Caco-2 (cell line): ENCODE measurements around the gene HDAC4. TPM values are rescaled to one million over a fixed set of nuclear protein-coding genes. Genes with fewer than 3 reads are reported as not detected.

Experiments used
- BruUV-seq: library from RNA; stranded (reverse); fragments of 400-500 nt; replicated peaks from 2 replicates; lab custom pipeline; 2021; lab: Mats Ljungman, UMichigan
- CTCF ChIA-PET: fragments of 300-600 bp; sonication (Branson Sonifier 250); formaldehyde crosslinking; loops from one replicate; lab custom pipeline; 2022; ENCODE audit warnings: antibody characterized with exemption; lab: Charles Lee
- POLR2A ChIA-PET: fragments of 300-600 bp; sonication (Branson Sonifier 250); formaldehyde crosslinking; loops from one replicate; lab custom pipeline; 2022; ENCODE audit warnings: antibody characterized with exemption; lab: Charles Lee
- DNase-seq, 2 experiments: peaks; one replicate each; pipeline versions ENCODE4 v3.0.0 to v3.0.0-alpha.2; 2020 to 2022
- H3K27me3 ChIP-seq: replicated peaks from 2 replicates; pipeline ENCODE4 v1.6.0; 2011; ENCODE audit warnings: low read length; ENCODE audit not compliant: control insufficient read depth, insufficient read depth
- H3K36me3 ChIP-seq: 2 replicates; pipeline ENCODE4 v1.5.1; 2011; ENCODE audit warnings: low read length; ENCODE audit not compliant: control insufficient read depth, insufficient read depth
- H3K4me1 ChIP-seq: fragments of 250-450 bp; sonication (Bioruptor Pico); 2 replicates; pipeline ENCODE4 v1.5.1; 2020; ENCODE audit warnings: mild to moderate bottlenecking
- H3K4me3 ChIP-seq: 2 replicates; pipeline ENCODE4 v1.5.1; 2011; ENCODE audit warnings: low read depth, mild to moderate bottlenecking, control low read depth, low read length
- H3K9me3 ChIP-seq: fragments of 250-450 bp; sonication (Bioruptor Pico); 2 replicates; pipeline ENCODE4 v1.5.1; 2020; ENCODE audit warnings: mild to moderate bottlenecking, moderate library complexity
- H3K27ac Mint-ChIP-seq: one replicate; pipeline ENCODE4 v1.8.0; 2022; ENCODE audit warnings: mixed read lengths; ENCODE audit not compliant: unreplicated experiment
- H3K27me3 Mint-ChIP-seq: one replicate; pipeline ENCODE4 v1.8.0; 2022; ENCODE audit warnings: mixed read lengths; ENCODE audit not compliant: insufficient read depth, unreplicated experiment
- H3K36me3 Mint-ChIP-seq: one replicate; pipeline ENCODE4 v1.8.0; 2022; ENCODE audit warnings: mild to moderate bottlenecking, mixed read lengths; ENCODE audit not compliant: insufficient read depth, unreplicated experiment
- H3K4me1 Mint-ChIP-seq: one replicate; pipeline ENCODE4 v1.8.0; 2022; ENCODE audit warnings: low read depth, mixed read lengths; ENCODE audit not compliant: unreplicated experiment
- H3K4me3 Mint-ChIP-seq: one replicate; pipeline ENCODE4 v1.8.0; 2022; ENCODE audit warnings: mild to moderate bottlenecking, moderate library complexity, mixed read lengths; ENCODE audit not compliant: unreplicated experiment
- H3K9me3 Mint-ChIP-seq: one replicate; pipeline ENCODE4 v1.8.0; 2022; ENCODE audit warnings: mixed read lengths; ENCODE audit not compliant: unreplicated experiment
- CTCF ChIP-seq, 2 experiments: fragments of 200-600 bp in 1 of 2; IDR thresholded peaks; 1 replicate in 1 of 2; 2 replicates in 1 of 2; pipeline versions ENCODE4 v1.5.1 to v1.8.0; 2011 to 2022; ENCODE audit warnings: antibody characterized with exemption in 1 of 2, control low read depth in 1 of 2, inconsistent platforms in 1 of 2, low read depth in 1 of 2, low read length in 1 of 2, mild to moderate bottlenecking in 1 of 2, moderate library complexity in 1 of 2; ENCODE audit not compliant: insufficient read depth in 1 of 2, severe bottlenecking in 1 of 2, unreplicated experiment in 1 of 2
- intact Hi-C: fragments of 100-400 bp; cut with micrococcal nuclease; formaldehyde crosslinking; loops from one replicate; pipeline ENCODE4 v1.10.0; 2022; ENCODE audit not compliant: unreplicated experiment
- total RNA-seq: library from RNA; stranded (reverse); gene quantifications from 2 replicates; pipeline ENCODE4 v1.2.3, GENCODE V29; 2022

Gene HDAC4
- total RNA-seq, 1 experiment from 2014 or later, result 15.5 TPM

GRCh38 chr2:239129147-239129920 lies 271.5 kb downstream of the HDAC4 start:
- CTCF ChIA-PET, result no interaction called here
- peaks cover 15% of the 10 kb centered on the region for H3K36me3 Mint-ChIP-seq
- H3K27me3 Mint-ChIP-seq, result no peaks in the 10 kb centered on the region
- H3K4me1 Mint-ChIP-seq, result no peaks in the 10 kb centered on the region
- no peaks in the 10 kb centered on the region for H3K4me1 ChIP-seq
- BruUV-seq, result no TSS peak
- no peaks in the 10 kb centered on the region for H3K9me3 ChIP-seq
- no peak overlapping the region for H3K4me3 ChIP-seq
- DNase-seq, result no peak
- intact Hi-C loops, result no loop called here
- H3K27me3 ChIP-seq, result no peaks in the 10 kb centered on the region
- POLR2A ChIA-PET, result interaction anchor here (0.5 kb wide), 1 partner anchor 271 kb away, joined by 3 read pairs; the partner anchor contains the start of gene HDAC4
- H3K4me3 Mint-ChIP-seq, result no peak overlapping the region
- no peaks in the 10 kb centered on the region for H3K9me3 Mint-ChIP-seq
- no peak overlapping the region for H3K27ac Mint-ChIP-seq
- no peaks in the 10 kb centered on the region; the same call in 1 of the 2 replicates for H3K36me3 ChIP-seq
- no peak for TF ChIP-seq CTCF (IDR thresholded peaks at IDR 0.05; ENCODE audit: insufficient read depth in 1 of 2, low read depth in 1 of 2, low read length in 1 of 2, severe bottlenecking in 1 of 2, unreplicated experiment in 1 of 2)

GRCh38 chr2:239128706-239129105 lies 272.1 kb downstream of the HDAC4 start:
- TF ChIP-seq CTCF (IDR thresholded peaks at IDR 0.05; ENCODE audit: insufficient read depth in 1 of 2, low read depth in 1 of 2, low read length in 1 of 2, severe bottlenecking in 1 of 2, unreplicated experiment in 1 of 2), result no peak
- no peak overlapping the region for H3K4me3 Mint-ChIP-seq
- Histone ChIP-seq H3K4me1 (no peaks in the 10 kb centered on the region), H3K9me3 (no peaks in the 10 kb centered on the region), H3K4me3 (no peak overlapping the region), H3K27me3 (no peaks in the 10 kb centered on the region), H3K36me3 (no peaks in the 10 kb centered on the region; the same call in 1 of the 2 replicates)
- BruUV-seq, result no TSS peak
- H3K27me3 Mint-ChIP-seq, result no peaks in the 10 kb centered on the region
- ChIA-PET CTCF (interaction anchor here (0.6 kb wide), 1 partner anchor 16 kb away, joined by 3 read pairs; no protein-coding TSS in a partner anchor), POLR2A (interaction anchor here (0.5 kb wide), 1 partner anchor 272 kb away, joined by 3 read pairs; the partner anchor contains the start of gene HDAC4)
- no peak for DNase-seq
- H3K4me1 Mint-ChIP-seq, result no peaks in the 10 kb centered on the region
- H3K27ac Mint-ChIP-seq, result no peak overlapping the region
- no peaks in the 10 kb centered on the region for H3K9me3 Mint-ChIP-seq
- H3K36me3 Mint-ChIP-seq, result peaks cover 20% of the 10 kb centered on the region
- intact Hi-C loops, result no loop called here

- Mint-ChIP-seq H3K4me1 (no peaks in the 10 kb centered on the region), H3K36me3 (peaks cover 20% of the 10 kb centered on the region), H3K27me3 (no peaks in the 10 kb centered on the region), H3K9me3 (no peaks in the 10 kb centered on the region), H3K27ac (no peak overlapping the region), H3K4me3 (no peak overlapping the region)
- CTCF ChIA-PET, result no interaction called here
- H3K4me3 ChIP-seq, result no peak overlapping the region
- no peaks in the 10 kb centered on the region for H3K9me3 ChIP-seq
- POLR2A ChIA-PET, result no interaction called here
- H3K27me3 ChIP-seq, result no peaks in the 10 kb centered on the region
- H3K4me1 ChIP-seq, result no peaks in the 10 kb centered on the region
- no peak for TF ChIP-seq CTCF (IDR thresholded peaks at IDR 0.05; ENCODE audit: insufficient read depth in 1 of 2, low read depth in 1 of 2, low read length in 1 of 2, severe bottlenecking in 1 of 2, unreplicated experiment in 1 of 2)
- BruUV-seq, result no TSS peak
- intact Hi-C loops, result no loop called here
- DNase-seq, result no peak
- no peaks in the 10 kb centered on the region; the same call in 1 of the 2 replicates for H3K36me3 ChIP-seq
Observed at GRCh38 chr2:239127513-239127912, 273.3 kb downstream of the HDAC4 start.
